ENCODE data around the gene PCP2. TPM values are rescaled to one million over a fixed set of nuclear protein-coding genes. Genes with fewer than 3 reads are reported as not detected.

The PCP2 gene
- total RNA-seq, 1 donor from 2014 or later: not detected

GRCh38 chr19:7607212-7607873 is 26.2 kb downstream of the PCP2 start:
- H3K27ac Mint-ChIP-seq: no peak overlapping the region
- Histone ChIP-seq H2AFZ (replicated peaks) (no peak overlapping the region), H3K27ac (no peak overlapping the region), H3F3A (ENCODE audit: low read depth) (no peaks in the 10 kb centered on the region), H4K20me1 (ENCODE audit: low read depth) (peaks cover 22% of the 10 kb centered on the region), H3K9ac (no peak overlapping the region), H3K36me3 (no peaks in the 10 kb centered on the region), H3K4me1 (no peaks in the 10 kb centered on the region), H3K27me3 (no peaks in the 10 kb centered on the region), H3K4me2 (no peak overlapping the region), H3K79me2 (ENCODE audit: low read depth) (no peaks in the 10 kb centered on the region), H3K4me3 (no peak overlapping the region), H3K9me3 (ENCODE audit: low read depth) (no peaks in the 10 kb centered on the region)
- peaks cover 2% of the 10 kb centered on the region for H3K27me3 Mint-ChIP-seq (ENCODE audit: insufficient read depth, low read depth)
- H3K4me1 Mint-ChIP-seq: no peaks in the 10 kb centered on the region
- DNase-seq (ENCODE audit: low spot score): no peak
- H3K4me3 Mint-ChIP-seq: no peak overlapping the region
- no peak for TF ChIP-seq CTCF (IDR thresholded peaks at IDR 0.05)
- TF ChIP-seq EZH2 (IDR thresholded peaks at IDR 0.05): no peak
- no peak for TF ChIP-seq EZH2phosphoT487 (IDR thresholded peaks at IDR 0.05)
- H3K9me3 Mint-ChIP-seq: no peaks in the 10 kb centered on the region
- no peaks in the 10 kb centered on the region for H3K36me3 Mint-ChIP-seq

GRCh38 chr19:7606289-7606688 is 27.2 kb downstream of the PCP2 start:
- Histone ChIP-seq H3K27me3 (no peaks in the 10 kb centered on the region), H3F3A (ENCODE audit: low read depth) (no peaks in the 10 kb centered on the region), H3K9ac (no peak overlapping the region), H3K4me2 (no peak overlapping the region), H3K9me3 (ENCODE audit: low read depth) (no peaks in the 10 kb centered on the region), H3K4me3 (no peak overlapping the region), H4K20me1 (ENCODE audit: low read depth) (peaks cover 29% of the 10 kb centered on the region), H3K4me1 (no peaks in the 10 kb centered on the region), H3K36me3 (no peaks in the 10 kb centered on the region), H3K79me2 (ENCODE audit: low read depth) (peaks cover 2% of the 10 kb centered on the region), H2AFZ (replicated peaks) (no peak overlapping the region), H3K27ac (no peak overlapping the region)
- Mint-ChIP-seq H3K9me3 (no peaks in the 10 kb centered on the region), H3K27me3 (ENCODE audit: insufficient read depth, low read depth) (peaks cover 2% of the 10 kb centered on the region), H3K4me1 (no peaks in the 10 kb centered on the region), H3K36me3 (no peaks in the 10 kb centered on the region), H3K27ac (no peak overlapping the region), H3K4me3 (no peak overlapping the region)
- no peak for TF ChIP-seq EZH2 (IDR thresholded peaks at IDR 0.05)
- no peak for TF ChIP-seq CTCF (IDR thresholded peaks at IDR 0.05)
- no peak for TF ChIP-seq EZH2phosphoT487 (IDR thresholded peaks at IDR 0.05)
- no peak for DNase-seq (ENCODE audit: low spot score)

- Mint-ChIP-seq H3K36me3 (no peaks in the 10 kb centered on the region), H3K4me1 (no peaks in the 10 kb centered on the region), H3K4me3 (no peak overlapping the region), H3K9me3 (no peaks in the 10 kb centered on the region), H3K27me3 (ENCODE audit: insufficient read depth, low read depth) (no peaks in the 10 kb centered on the region), H3K27ac (no peak overlapping the region)
- H3K9ac ChIP-seq: no peak overlapping the region
- H3K27me3 ChIP-seq: no peaks in the 10 kb centered on the region
- H3K4me1 ChIP-seq: no peaks in the 10 kb centered on the region
- H3K36me3 ChIP-seq: no peaks in the 10 kb centered on the region
- no peak overlapping the region for H2AFZ ChIP-seq (replicated peaks)
- no peak for TF ChIP-seq CTCF (IDR thresholded peaks at IDR 0.05)
- TF ChIP-seq EZH2phosphoT487 (IDR thresholded peaks at IDR 0.05): no peak
- no peak for TF ChIP-seq EZH2 (IDR thresholded peaks at IDR 0.05)
- H3K9me3 ChIP-seq (ENCODE audit: low read depth): no peaks in the 10 kb centered on the region
- no peak overlapping the region for H3K4me3 ChIP-seq
- DNase-seq (ENCODE audit: low spot score): peak; percentile 47
- no peak overlapping the region for H3K27ac ChIP-seq
- H3K4me2 ChIP-seq: no peak overlapping the region
- no peaks in the 10 kb centered on the region for H3F3A ChIP-seq (ENCODE audit: low read depth)
- peaks cover 29% of the 10 kb centered on the region for H4K20me1 ChIP-seq (ENCODE audit: low read depth)
- H3K79me2 ChIP-seq (ENCODE audit: low read depth): peaks cover 8% of the 10 kb centered on the region
Measured at GRCh38 chr19:7605490-7606222, 27.9 kb downstream of the PCP2 start.
